HEK293 (cell line): Measurements from ENCODE around the gene AGTPBP1.

Source experiments
- GLIS1 ChIP-seq: fragments of 450-650 bp; formaldehyde crosslinking; IDR thresholded peaks from 2 replicates; pipeline ENCODE4 v1.5.1; 2016; ENCODE audit warnings: missing biosample characterization, missing genetic modification characterization
- KLF8 ChIP-seq: fragments of 450-650 bp; formaldehyde crosslinking; IDR thresholded peaks from 2 replicates; pipeline ENCODE4 v1.5.1; 2016; ENCODE audit warnings: missing biosample characterization, missing genetic modification characterization
- MYNN ChIP-seq: fragments of 450-650 bp; formaldehyde crosslinking; IDR thresholded peaks from 2 replicates; pipeline ENCODE4 v1.5.1; 2016; ENCODE audit warnings: missing biosample characterization, missing genetic modification characterization, borderline replicate concordance
- SP2 ChIP-seq: fragments of 450-650 bp; formaldehyde crosslinking; IDR thresholded peaks from 2 replicates; pipeline ENCODE4 v1.5.1; 2016; ENCODE audit warnings: missing biosample characterization, missing genetic modification characterization
- ZNF175 ChIP-seq: fragments of 450-650 bp; formaldehyde crosslinking; IDR thresholded peaks from 2 replicates; pipeline ENCODE4 v1.5.1; 2016; ENCODE audit warnings: missing biosample characterization, missing genetic modification characterization
- ZNF239 ChIP-seq: fragments of 450-650 bp; formaldehyde crosslinking; IDR thresholded peaks from 2 replicates; pipeline ENCODE4 v1.5.1; 2016; ENCODE audit warnings: missing biosample characterization, missing genetic modification characterization
- ZNF830 ChIP-seq: fragments of 450-650 bp; IDR thresholded peaks from 2 replicates; pipeline ENCODE4 v1.5.0; 2018; ENCODE audit warnings: missing biosample characterization, missing genetic modification characterization, low read depth, mild to moderate bottlenecking, moderate library complexity
- TF ChIP-seq, protein P1 (sequence below): fragments of 450-650 bp; formaldehyde crosslinking; IDR thresholded peaks from 2 replicates; pipeline ENCODE4 v1.5.1; 2016; ENCODE audit warnings: missing biosample characterization, missing genetic modification characterization
- TF ChIP-seq, protein P2 (sequence below): fragments of 450-650 bp; formaldehyde crosslinking; IDR thresholded peaks from 2 replicates; pipeline ENCODE4 v1.5.1; 2016; ENCODE audit warnings: missing biosample characterization, missing genetic modification characterization
- TF ChIP-seq, protein P3 (sequence below): IDR thresholded peaks from 2 replicates; pipeline ENCODE4 v1.6.1; 2011; ENCODE audit warnings: mild to moderate bottlenecking, low read depth, low read length, borderline replicate concordance

DNA sequence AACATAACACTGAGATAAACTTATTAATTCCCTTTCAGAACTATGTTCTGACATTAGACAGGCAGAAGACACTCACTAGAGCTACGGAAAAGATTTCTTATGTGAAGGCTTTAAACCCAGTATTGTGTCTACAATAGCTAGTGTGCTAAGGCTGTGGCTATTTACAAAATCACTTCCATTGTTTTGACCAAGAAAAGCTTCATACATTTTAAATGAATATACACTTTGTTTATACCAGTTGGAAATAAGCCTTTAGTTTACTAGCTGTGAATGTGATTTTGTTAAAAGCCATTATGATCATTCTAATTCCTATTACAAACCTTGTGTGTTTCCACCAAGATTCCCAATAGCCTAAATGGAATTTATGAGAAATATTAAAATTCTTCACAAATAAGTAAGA, 83.0 kb downstream of the AGTPBP1 start:
- TF ChIP-seq, protein P1, sequence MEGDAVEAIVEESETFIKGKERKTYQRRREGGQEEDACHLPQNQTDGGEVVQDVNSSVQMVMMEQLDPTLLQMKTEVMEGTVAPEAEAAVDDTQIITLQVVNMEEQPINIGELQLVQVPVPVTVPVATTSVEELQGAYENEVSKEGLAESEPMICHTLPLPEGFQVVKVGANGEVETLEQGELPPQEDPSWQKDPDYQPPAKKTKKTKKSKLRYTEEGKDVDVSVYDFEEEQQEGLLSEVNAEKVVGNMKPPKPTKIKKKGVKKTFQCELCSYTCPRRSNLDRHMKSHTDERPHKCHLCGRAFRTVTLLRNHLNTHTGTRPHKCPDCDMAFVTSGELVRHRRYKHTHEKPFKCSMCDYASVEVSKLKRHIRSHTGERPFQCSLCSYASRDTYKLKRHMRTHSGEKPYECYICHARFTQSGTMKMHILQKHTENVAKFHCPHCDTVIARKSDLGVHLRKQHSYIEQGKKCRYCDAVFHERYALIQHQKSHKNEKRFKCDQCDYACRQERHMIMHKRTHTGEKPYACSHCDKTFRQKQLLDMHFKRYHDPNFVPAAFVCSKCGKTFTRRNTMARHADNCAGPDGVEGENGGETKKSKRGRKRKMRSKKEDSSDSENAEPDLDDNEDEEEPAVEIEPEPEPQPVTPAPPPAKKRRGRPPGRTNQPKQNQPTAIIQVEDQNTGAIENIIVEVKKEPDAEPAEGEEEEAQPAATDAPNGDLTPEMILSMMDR (tag by site-specific recombination): no peak
- TF ChIP-seq, protein P2, sequence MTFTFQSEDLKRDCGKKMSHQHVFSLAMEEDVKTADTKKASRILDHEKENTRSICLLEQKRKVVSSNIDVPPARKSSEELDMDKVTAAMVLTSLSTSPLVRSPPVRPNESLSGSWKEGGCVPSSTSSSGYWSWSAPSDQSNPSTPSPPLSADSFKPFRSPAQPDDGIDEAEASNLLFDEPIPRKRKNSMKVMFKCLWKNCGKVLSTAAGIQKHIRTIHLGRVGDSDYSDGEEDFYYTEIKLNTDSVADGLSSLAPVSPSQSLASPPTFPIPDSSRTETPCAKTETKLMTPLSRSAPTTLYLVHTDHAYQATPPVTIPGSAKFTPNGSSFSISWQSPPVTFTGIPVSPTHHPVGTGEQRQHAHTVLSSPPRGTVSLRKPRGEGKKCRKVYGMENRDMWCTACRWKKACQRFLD (tag by site-specific recombination): no peak
- TF ChIP-seq MYNN: no peak
- TF ChIP-seq, protein P3, sequence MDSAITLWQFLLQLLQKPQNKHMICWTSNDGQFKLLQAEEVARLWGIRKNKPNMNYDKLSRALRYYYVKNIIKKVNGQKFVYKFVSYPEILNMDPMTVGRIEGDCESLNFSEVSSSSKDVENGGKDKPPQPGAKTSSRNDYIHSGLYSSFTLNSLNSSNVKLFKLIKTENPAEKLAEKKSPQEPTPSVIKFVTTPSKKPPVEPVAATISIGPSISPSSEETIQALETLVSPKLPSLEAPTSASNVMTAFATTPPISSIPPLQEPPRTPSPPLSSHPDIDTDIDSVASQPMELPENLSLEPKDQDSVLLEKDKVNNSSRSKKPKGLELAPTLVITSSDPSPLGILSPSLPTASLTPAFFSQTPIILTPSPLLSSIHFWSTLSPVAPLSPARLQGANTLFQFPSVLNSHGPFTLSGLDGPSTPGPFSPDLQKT: no peak
- TF ChIP-seq ZNF239 (tag by site-specific recombination): no peak
- TF ChIP-seq ZNF175 (tag by site-specific recombination): no peak
- TF ChIP-seq SP2 (tag by site-specific recombination): no peak
- no peak for TF ChIP-seq GLIS1 (tag by site-specific recombination)
- TF ChIP-seq ZNF830 (tag by site-specific recombination): no peak
- TF ChIP-seq KLF8 (tag by site-specific recombination): no peak
